HG02885 (cell line): ENCODE results near the gene MYCBP.
A peak's percentile ranks its signal among the peaks of the same experiment; 100 is the strongest.
"Not testable (repeated sequence)": the region's sequence is repeated elsewhere in the genome, so short reads cannot be mapped to it uniquely, and the experiment has no call there.

Source experiments
- ATAC-seq: cut with Tn5 transposase; IDR thresholded peaks from one replicate; pipeline ENCODE4 v1.9.1; 2021; ENCODE audit warnings: mild to moderate bottlenecking; ENCODE audit not compliant: unreplicated experiment, poor library complexity

The MYCBP gene, protein sequence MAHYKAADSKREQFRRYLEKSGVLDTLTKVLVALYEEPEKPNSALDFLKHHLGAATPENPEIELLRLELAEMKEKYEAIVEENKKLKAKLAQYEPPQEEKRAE

DNA sequence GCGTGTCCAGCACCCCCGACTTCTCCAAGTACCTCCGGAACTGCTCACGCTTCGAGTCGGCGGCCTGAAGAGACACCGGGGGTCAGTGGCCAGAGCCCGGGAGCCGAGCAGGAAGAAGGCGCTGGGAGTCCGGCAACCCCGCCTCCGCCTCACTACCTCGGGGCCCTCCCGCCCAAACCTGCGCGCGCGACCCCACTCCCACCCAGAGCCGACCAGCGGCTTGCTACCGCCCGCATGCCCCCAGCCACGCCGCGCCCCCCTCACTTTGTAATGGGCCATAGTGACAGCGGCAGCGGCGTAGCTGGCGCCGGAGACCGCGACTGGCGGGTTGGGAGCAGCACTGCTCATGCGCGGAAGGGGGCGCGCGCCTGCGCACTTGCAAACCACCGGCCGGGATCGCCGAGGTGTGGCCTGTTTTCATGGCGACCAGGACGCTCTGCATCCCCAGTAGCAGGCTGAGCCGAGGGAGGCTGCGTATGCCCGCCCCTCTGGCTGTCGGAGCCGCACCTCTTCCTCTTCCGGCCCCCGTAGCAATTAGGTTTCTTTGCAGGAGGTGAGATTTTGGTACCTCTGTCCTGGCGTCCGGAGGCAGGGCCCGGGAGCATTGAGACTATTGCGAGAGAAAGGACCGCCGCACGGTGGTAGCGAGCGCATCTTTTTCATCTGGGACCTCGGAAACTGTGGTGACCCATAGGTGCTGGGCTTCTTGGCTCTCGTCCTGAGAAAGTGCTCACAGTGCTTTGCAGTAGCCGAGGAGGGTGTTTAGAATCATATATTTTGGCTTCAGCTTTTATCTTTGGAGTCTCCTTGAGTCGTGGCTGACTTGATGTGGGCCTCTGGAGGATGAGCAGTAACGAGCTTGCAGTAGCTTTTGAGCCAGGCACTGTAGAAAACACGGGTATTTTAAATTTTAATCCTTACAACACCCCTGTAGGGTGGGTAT, at the start of gene MYCBP:
Gene MYCBP (minus strand): TSS at position 322 of the 943 bp plus-strand sequence. CDS start 43 bp downstream, at position 279.
- peak; percentile 97 for ATAC-seq

DNA sequence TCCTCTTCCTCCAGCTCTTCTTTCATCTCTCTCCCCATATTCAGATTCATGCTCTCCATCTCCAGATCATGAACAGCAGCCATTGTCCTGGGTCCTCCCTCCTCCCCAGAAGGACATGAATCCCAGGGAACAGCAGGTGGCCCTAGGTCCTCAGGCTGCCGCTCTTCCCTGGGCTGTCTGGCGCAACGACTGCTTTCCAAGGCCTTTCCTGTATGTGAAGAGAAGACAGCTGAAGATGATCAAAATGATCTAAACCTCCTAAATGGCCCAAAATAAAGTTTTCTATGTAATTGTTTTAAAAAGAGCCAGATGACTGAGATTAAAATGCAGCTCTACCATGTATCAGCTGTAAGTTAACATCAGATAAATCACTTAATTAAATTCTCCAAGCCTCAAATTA, 46.0 kb upstream of the MYCBP start:
- ATAC-seq: no peak

DNA sequence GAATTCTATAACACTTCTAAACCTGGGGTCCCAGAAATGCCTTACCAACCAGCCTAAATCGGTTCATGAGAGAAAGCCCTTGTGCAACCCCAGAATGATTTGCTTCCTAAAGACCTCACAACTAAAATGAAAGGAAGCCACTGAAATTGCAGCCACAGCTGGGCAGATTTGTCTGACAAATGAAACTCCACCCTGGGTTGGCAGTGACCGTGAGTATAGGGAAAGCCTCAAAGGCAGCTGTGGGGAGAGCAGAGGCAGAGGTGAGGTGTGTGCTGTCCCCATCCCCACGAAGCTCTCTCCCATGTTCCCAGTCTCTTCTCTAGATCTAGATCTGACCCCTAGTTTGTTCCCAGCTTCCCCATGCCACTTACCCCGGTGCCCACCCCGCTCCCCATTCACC, 45.4 kb upstream of the MYCBP start:
- ATAC-seq: no peak

DNA sequence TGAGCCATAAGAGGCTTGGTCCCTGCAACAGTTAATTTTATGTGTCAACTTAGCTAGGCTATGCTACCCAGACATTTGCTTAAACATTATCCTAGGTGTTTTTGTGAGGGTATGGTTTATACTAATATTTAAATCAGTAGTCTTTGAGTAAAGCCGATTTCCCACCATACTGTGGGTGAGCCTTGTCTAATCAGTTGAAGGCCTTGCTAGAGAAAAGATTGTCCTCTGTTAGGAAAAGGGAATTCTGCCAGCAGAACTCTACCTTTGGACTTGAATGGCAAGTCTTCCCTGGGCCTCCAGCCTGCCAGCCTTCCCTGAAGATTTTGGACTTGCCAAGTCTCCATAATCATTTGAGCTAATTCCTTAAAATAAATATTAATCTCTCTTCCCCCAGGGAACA, 44.6 kb upstream of the MYCBP start:
- no peak for ATAC-seq

DNA sequence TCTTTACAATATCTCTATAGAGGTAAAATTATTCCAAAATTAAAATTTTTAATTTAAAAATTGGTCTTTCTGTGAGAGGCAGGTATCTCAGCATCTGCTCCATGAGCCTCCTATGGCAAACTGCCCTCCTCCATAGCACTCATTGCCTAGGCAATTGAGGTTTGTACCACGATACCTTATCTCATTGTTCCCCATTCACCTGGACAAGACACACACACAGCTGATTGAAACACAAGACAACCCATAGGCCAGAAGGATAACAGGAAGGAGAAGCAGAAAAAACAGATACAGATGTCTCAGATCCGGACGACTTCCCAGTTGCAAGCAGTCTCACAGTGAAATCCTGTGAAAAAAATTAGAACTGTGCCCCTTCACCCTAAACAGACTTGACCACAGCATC, 44.2 kb upstream of the MYCBP start:
- no peak for ATAC-seq

DNA sequence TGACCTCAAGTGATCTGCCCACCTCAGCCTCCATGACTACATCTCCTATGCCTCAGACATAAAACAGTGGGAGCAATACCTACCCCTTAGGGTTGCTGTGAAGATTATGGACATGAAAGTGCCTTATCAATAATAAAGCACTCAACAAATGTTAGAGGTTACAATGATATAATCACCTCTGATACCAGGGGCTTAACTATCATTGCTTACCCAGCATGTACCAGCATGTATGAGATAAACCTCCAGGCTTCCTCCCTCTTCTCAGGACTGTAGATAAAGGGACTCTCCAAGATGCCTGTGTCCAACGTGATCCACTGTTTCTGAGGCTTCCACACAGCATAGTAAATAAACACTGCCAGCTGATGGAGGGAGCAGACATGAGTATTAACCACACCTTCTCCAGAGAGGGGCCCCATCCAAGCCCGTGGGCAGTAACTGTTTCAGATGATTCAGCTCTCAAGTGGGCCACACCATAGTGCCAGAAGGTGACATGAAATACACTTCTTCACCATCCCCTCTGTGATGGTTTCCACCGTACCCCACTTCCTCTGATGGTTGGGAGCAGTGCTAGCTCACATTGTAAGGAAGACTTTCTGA, 42.3 kb upstream of the MYCBP start:
- ATAC-seq: no peak

DNA sequence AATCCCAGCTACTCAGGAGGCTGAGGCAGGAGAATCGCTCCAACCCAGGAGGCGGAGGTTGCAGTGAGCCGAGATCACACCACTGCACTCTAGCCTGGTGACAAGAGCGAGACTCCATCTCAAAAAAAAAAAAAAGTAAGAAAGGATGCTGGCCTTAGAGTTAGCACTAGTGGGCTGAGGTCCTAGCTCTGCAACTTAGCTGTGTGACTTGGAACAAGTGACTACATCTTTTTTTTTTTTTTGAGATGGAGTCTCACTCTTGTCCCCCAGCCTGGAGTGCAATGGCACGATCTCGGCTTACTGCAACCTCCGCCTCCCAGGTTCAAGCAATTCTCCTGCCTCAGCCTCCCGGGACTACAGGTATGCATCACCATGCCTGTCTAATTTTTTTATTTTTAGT, 41.8 kb upstream of the MYCBP start:
- ATAC-seq: not testable (repeated sequence)

DNA sequence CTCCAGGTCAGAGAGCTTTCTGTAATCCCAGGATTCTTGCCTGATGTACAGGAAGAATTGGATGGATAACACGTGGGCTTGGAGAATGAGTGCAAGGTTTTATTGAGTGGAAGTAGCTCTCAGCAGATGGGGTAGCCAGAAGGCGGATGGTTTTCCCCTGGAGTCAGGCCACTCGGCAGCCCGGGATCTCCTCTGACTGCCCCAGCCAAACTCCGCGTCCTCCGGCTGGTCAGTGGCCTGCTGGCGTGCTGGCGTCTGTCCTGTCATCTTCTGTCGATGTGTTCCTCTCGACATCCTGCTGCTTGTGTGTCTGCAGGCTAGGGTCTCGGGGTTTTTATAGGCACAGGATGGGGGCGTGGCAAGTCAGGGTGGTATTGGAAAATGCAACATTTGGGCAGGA, 35.7 kb upstream of the MYCBP start:
- ATAC-seq: no peak

DNA sequence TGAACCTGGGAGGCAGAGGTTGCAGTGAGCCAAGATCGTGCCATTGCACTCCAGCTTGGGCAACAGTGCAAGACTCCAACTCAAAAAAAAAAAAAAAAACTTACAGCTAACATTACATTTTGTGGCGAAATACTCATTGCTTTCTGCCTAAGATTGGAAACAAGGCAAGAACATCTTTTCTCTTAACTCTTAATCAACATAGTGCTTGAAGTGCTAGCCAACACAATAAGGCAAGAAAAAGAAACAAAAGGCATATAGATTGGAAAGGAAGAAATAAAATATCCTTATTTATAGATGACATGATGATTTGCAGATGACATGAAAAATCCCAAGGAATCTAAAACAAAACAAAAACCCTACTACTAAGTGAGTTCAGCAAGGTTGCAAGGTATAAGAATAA, 32.8 kb upstream of the MYCBP start:
- no peak for ATAC-seq

DNA sequence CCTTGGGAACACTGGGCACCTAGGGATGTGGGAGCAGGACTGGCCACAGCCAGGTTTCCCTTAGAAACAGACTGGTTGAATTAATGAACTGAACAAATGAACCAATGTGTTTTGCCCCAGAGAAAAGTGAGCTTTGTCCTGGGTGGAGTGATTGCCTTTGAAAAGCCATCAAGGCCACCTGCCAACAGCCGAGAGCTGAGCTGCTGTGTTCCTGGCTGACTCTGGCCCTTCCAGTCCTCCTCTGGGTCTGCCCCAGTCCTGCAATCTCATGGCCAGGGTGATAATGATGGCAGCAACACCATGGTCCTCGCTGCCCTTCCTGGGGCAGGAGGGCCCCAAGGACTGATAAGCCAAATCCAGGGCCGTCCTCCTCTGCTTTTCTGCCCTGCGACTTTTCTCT, 26.4 kb upstream of the MYCBP start:
- ATAC-seq: no peak

DNA sequence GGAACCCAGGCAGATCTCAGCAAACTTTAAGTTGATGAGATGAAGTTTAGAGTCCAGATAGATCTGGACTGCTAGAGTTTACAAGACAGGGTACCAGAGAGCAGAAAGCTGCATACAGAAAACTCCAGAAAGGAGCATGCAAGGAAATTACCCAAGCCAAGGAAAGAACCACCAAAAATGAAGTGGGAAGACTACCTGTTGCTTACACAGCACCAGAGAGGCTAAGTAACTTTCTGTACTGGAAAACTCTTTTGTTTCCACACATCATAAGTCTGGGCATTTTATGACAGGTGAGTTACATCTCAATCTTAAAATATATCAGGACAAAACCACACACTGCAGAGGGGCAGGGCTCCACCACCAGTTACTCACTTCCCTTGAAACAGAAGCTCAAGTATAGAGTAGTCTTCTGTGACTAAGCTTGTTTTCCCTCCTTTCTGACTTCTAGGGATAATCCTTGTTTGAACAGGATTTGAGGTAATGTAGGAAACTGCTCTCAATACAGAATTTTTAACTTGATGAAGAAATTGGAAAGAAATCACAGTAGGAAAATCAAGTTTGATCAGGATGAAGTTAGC, 25.6 kb upstream of the MYCBP start:
- no peak for ATAC-seq

DNA sequence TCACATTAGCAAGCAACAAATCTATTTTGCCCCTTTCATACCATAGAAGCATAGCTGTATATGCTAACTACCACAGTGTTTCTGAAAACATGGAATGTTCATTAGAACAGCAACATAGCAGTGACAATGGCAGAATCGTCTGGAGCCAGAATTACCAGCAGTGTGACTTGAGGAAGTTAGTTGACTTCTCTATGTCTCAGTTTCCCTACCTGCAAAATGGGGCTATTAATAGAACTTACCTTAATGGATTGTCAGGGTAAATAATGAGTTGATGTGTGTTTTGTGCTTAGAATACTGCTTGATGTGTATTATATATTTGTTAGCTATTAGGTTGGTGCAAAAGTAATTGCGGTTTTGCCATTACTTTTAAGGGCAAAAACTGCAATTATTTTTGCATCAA, 23.0 kb upstream of the MYCBP start:
- no peak for ATAC-seq

DNA sequence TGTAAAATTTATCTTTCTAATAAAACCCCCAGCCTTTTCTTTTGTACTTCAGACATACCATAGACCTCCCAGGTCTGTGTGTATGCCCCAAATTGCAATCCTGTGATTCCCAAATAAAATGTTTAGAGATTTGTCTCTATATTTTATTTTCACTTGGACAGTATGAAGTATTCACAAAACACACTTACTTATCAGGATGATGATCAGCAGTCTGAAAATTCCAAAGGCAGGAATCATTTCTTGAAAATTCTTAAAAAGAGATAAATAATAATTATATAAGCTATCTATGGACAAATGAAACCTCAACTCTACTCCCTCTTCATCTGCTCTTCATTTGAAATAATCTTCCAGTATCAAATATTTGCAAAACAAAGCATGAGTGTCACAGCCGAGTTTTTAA, 19.8 kb upstream of the MYCBP start:
- no peak for ATAC-seq

DNA sequence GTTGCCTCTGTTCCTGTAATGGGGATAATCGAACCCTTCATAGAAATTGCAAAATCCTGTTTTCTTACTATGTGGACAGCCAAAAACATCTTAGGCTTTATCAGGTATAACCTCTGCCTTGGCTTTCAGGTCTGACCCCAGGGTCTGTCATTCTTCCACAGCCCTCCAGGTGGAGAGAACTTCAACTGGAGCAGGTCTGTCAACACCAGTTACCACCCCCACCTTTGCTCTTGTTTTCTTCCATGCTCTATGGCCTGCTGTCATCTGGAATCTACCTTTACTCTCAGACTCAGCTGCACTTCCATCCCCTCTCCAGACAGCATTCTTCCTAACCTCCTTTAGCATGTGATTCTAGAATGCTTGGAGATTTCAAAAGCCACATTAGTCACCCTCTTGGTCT, 18.6 kb upstream of the MYCBP start:
- no peak for ATAC-seq

DNA sequence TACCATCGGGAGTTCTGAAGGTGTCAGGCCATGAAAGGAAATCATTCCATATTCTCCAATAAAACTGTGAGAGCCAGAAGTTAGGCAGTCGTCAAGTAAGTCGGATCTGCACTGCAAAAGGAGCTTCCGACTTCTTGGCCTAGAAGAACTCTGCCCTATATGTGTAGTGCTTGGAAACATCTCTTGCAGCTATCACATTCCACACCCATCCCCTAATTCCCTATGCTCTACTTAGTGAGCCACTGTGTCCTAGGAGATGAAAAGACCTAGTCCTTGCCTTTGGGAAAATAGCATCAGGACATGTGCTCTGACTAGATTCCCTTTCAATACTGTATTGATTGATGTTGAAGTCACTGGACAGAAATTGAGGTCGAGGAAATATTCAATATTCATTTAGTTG, 16.4 kb upstream of the MYCBP start:
- ATAC-seq: no peak

DNA sequence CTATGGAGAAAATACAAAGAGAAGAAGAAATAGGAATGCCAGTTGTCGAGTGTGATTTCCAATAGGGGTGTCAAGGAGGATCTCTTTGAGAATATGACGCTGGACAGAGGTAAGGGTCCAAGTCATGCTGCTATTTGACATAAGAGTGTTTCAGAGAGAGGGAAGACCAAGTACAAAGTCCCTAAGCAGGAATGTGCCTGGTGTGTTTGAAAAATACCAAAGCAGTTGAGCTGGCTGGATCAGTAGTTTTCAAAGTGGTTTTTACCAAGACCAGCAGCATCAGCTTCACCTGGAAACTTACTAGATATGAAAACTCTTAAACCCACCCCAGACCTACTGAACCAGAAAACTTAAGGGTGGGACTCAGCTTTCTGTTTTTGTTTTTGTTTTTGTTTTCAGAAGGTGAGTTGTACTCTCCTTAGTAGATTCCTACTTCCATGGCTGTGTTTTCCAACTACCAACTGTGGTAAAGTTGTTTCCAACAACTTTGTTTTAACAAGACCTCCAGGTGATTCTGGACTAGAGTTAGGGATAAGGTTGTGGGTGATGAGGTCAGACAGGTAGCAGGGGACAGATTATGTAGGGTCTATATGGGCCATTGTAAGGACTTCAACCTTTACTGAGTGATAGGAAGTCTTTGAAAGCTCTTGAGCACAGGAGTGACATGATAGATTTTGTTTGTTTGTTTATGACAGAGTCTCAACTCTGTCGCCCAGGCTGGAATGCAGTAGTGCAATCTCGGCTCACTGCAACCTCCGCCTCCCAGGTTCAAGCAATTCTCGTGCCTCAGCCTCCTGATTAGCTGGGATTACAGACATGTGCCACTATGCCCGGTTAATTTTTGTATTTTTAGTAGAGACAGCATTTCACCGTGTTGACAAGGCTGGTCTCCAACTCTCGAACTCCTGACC, 15.5 kb upstream of the MYCBP start:
- ATAC-seq: no peak

DNA sequence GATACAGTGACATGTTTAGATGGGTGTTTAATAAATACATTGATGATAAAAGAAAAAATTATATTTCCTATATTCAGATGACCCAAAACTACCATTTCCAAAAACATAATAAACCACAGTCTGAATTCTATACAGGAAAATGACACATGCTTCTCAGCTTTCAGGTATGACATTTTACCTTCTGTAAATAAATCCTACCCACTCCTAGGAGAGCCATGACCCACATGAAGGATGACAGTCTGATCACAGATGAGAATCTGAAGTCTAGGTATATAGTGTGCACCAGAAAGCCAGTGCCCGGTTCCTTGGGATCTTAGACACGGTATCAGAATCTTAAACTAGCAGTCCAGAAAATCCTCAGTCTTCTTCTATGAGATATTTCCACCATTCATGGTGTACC, 11.9 kb upstream of the MYCBP start:
- no peak for ATAC-seq

DNA sequence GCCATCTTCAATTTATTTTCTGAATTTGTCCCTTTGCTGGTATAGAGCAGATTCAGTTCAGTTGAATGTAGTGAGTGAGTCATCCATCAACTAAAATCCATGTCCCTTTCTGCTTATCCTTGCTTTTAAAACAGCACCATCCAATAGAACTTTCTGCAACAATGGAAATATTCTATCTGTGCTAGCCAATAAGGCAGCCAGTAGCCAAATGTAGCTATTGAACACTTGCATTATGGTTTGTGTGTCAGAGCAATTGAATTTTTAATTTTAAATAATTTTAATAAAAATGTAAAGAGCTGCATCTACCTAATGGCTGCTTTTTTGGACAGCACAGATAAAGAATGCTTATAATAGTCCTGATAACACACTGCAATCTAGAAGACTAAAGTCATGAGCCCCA, 8.3 kb upstream of the MYCBP start, which contains the start of gene GJA9:
Gene GJA9 (minus strand): TSS at position 101 of the 400 bp plus-strand sequence. CDS start 5,489 bp downstream, outside the sequence.
- ATAC-seq: no peak

DNA sequence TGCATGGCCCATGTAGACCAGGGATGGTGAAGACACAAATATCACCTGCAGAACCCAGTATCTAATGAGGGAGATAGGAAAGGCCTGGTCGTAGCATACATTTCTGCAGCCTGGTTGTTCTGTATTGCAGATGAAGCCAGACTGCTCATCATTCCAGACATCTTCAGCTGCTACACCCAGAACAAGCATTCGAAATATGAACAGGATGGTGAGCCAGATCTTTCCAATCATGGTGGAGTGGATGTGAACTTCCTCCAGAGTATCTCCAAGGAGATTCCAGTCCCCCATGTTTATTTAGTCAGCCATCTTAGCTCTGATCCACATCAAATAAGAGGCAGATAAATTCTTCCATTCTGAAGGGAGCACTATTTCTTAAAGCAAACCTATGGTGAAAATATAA, 2.7 kb upstream of the MYCBP start:
- ATAC-seq: no peak

DNA sequence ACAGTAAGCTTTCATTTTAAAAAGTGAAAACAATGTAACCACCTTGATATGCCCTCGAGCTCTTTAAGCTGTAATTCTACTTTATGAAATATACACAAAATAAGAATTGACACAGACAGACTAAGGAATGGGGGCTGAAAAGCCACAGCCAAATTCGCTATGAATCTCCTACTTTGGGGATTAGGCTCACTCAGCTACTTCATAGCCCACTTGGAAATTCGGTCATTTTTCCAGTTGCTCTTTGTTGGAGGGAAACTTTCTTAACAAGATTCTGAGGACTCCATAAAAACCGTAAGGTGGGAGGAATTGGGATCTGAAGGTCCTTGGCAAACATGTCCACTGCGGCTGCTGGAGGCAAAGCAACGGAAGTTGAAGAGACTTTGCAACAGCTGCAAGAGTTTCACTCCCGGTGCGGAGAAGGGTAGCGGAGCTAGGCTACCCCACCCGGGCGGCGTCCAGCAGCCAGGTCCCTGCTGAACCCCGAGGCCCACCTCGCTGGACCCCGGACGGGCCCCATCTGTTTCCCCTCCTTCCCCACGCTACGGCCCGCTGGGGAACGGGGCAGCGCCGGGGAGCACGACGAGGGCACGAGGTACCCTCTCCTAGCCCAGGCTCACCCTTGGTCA, 634 bp downstream of the MYCBP start:
- peak; percentile 21 for ATAC-seq
